GM21367 (cell line): ENCODE results near the gene FCHSD2.

Experiments used
- ATAC-seq: cut with Tn5 transposase; IDR thresholded peaks from one replicate; pipeline ENCODE4 v1.9.1; 2021; ENCODE audit not compliant: unreplicated experiment

FCHSD2 gene

DNA sequence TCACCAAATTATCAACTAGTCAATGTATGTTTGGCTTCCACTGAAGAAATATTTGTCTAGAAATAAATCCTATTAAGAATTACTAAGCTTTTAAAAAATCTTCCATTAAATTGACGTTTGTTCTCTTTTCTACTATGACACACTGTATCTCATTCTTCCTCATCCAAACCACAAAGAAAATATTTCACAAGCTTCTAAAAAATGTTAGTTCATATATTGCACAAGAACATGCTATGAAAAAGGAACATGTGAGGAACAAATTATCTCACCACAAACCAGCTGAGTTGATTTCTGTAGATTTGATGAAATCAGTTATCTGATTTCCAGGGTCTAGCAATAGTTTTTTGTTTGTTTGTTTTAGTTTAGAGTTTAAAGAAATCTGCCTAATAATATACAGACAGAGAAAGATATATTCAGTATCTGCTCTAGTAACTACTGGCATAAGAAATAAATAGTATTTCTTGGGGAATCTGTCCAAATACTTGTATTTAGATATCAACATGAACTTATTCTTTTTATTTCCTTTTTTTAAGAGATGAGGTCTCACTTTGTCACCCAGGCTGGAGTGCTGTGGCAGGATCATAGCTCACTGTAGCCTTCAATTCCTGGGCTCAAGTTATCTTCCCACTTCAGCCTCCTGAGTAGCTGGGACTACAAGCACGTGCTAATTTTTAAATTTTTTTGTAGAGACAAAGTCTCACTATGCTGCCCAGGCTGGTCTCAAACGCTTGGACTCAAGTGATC lies 166.2 kb downstream of the FCHSD2 start:
- ATAC-seq, result no peak

DNA sequence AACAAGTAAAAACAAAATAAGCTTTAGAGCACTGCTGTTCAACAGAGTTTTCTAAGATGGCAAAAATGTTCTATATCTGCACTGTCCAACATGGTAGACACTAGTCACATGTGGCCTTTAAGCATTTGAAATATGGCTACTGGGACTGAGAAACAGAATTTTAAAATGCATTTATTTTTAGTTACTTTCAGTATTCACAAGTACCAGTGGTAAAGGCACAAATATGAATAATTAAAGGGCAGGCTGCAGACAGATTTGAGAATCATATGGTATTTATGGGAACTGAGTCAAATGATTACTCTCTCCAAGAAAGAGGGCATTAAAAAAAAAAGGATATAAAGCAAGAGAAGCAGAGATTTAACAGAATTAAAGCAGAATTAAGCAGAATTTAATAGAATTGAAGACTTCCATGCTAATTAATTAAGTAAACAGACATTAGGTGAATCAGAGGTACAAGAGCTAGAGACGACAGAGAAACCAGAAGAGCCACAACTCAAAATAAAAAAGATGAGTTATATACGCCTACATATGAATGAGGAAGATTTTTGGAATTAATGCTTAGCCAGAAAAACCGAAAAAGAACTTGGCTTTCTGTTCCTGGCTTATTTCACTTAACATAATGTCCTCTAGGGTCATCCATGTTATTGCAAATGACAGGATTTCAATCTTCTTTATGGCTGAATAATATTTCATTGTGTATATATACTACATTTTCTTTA lies 167.5 kb downstream of the FCHSD2 start:
- no peak for ATAC-seq

DNA sequence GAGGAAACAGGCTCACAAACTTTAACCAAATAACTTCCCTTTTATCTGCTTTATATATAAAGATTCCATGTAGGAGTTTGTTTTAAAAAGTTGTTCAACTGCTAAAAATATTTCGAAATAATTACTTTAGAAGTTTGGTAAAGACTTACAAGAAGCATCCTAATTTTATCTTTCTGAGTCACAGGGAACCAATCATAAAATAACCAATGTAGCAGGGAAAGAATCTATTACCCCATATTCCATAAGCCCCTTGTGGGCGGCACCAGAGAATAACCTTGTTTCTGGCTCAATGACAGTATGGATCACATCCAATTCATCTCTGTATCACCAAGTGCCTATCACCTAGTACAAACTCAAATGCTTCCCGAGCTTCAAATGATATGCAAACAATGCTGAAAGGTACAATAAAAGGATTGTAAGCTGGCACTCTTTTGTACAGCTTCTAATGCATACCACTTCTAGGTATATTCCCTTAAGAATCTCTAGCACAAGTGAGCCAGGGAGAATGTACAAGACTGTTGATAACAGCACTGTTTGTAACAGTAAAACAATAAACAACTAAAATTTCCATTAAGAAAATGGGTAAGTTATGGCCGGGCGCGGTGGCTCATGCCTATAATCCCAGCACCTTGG lies 169.5 kb downstream of the FCHSD2 start:
- no peak for ATAC-seq

DNA sequence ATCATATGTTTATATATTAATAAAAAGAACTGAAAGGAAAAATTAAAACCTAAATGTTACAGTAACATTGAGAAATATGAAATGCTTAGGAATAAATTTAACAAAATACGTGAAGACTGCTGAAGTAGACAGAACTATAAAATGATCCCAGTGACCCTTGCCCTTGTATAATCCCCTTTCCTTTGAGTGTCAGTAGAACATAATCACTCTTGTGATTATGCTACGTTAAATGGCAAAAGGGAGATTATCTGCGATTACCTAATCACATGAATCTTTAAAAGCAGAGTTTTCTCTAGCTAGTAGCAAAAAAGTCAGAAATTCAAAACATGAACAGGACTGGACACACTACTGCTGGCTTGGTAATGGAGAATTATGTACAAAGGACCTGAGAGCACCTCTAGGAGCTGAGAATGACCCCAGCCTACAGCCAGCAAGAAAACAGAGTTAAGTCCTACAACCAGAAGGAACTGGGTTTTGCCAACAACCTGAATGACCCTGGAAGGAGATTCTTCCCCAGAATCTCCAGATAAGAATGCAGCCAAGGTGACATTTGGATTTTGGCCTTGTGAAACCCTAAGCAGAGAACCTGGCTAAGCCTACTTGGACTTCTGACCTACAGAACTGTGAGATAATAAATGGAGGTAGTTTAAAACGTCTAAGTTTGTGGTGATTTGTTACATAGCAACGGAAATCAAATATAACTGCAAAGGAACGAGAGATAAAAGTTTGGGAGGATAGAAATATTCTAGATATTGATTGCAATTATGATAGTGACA lies 170.7 kb downstream of the FCHSD2 start:
- no peak for ATAC-seq

DNA sequence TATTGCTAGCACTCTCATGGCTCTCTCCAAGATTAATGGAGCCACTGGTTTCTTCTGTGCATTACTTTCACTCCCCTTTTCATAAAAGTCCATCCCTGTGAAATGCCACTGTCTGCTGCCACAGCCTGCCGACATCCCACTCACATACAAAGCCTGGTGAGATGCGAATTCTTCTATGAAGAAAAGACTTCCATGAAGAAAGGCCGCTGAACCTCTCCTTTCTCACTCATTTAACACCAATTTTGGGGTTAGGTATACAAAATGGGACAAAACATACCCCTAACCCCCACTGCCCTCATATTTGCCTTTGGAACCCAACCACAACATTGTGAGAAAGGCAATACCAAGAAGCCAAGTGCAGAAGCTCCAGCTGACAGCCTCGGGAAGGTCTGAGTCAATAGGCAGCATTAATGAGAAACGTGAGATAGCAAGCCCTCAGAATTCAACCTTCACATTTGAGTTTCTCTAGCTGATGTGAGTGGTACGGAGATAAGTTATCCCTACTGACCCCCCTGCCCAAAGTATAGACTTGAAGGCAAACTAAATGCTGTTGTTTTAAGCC lies 171.5 kb downstream of the FCHSD2 start:
- no peak for ATAC-seq

DNA sequence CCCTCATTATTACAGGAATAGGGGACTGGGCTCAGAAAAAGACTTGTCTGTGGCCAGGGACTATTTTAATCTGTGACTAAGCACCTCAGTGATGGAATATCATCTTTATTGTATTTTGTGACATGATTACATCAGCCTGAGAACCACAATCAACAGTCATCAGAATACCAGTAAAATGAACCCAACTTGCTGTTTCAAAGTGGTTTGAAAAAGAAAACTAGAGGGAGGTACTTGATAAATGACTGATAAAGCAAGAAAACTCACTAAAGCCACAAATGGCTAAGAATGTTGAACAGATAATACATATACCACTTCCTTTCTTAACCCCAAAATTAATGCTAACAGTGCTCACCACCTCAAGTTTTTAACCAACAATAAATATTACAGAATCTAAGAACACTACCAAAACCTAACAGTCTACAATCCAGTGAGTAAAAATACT lies 172.2 kb downstream of the FCHSD2 start:
- no peak for ATAC-seq

DNA sequence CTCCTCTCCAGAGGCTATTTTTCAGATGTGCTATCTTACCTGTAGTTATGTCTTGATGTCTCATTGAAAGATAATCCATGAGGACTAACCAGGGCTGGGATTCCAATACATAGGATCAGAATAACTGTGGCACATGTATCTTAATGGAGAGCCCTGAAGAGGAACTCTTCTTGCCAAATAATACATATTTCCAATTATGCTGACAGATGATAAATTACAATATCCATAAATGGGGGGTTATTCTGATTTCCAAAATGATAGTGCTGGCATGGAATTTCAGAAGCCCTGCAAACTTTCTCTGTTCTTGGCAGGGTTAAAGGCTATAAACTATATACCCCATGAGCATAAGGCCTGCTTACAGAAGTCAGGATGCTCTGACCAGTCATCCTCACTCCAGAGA lies 173.7 kb downstream of the FCHSD2 start:
- ATAC-seq, result no peak

DNA sequence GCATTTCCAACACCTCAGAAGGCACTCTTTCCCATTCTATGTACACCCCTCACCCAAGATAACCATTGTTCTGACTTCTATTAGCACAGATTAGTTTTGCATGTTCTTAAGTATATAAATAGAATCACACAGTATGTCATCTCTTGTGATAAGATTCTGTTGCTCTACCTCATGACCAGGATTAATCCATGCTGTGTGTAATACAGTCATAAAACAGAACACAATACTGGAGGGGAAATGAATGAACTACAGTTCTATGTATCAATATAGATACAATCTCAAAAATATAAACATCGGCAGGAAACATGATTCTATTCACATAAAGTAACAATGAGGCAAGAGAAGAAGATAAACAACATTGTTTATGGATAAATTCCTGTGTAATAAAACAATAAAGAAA lies 176.4 kb downstream of the FCHSD2 start:
- ATAC-seq, result no peak

DNA sequence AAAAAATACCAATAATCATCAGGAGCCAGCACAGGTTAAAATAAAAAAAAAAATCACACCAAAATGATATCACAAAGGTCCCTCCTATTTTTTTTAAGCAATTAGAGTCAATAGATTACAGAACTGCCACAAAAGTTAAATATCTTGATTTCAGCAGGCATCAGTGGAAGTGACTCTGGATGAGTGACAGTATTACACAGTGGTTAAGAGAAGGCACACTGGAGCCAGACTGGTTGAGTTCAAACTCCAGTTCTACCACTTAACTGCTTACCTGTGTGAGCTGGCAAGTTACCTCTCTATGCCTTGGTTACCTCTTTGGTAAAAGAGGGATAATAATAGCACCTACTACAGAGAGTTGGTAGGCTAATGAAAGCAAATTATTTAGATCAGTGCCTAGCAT lies 179.4 kb downstream of the FCHSD2 start:
- no peak for ATAC-seq

DNA sequence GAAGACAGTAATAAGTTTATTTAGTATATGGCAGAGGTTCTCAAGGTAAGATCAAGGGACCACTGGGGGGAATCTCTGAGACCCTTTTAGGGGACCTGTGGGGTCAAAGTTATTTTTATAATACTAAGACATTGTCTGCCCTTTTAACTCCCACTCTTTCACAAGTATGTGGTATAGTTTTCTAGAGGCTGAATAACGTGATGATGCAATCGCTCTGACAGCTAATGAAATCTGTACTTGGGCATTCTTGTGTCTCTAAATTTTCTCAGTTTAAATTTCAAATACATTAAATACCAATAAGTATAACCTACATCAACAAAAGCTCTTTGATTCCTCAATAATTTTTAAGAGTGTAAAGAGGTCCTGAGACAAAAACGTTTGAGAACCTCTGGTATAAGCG lies 180.0 kb downstream of the FCHSD2 start:
- ATAC-seq, result no peak

DNA sequence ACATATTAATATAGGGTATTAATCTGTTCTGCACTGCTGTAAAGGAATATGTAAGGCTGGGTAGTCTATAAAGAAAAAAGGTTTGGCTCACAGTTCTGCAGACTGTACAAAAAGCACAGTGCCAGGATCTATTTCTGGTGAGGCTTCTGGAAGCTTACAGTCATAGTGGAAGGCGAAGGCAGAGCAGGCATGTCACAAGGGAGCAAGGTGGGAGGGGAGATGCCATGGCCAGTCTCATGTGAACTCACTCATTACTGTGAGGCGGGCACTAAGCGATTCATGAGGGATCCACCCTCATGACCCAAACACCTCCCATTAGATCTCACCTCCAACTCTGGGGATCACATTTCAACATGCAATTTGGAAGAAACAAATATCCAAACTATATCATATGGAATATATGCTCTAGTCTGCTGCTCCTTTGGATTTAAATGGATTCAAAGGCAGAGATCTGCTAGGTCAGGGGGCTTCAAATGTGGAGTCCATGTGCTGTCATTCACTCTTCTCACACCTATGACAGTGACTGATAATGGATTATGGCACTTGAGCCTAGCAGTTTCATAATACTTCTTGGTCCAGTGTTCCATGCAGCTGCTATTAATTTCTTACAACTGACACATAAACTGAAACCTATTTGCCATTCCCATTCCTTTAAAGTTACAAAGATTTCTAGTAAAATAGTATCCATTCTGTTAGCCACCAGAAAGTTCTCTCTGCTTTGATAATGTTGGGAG lies 182.0 kb downstream of the FCHSD2 start:
- ATAC-seq, result no peak

DNA sequence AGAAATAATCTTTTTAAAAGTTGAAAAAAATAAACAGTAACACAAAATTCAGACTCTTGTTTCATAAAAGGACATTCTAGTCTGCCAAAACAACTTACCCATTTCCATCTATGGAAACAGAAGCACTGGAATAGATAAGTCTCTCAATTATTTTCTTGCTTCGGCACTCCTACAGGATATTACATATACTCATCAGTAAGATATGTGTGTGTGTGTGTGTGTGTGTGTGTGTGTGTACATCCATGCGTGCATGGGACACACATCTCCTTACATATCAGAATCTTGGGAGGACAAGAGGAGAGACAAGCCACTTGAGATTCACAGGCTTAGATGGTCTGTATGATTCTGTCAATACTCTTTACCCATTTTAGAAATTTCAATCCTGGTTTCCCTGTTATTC lies 183.3 kb downstream of the FCHSD2 start:
- ATAC-seq, result no peak

DNA sequence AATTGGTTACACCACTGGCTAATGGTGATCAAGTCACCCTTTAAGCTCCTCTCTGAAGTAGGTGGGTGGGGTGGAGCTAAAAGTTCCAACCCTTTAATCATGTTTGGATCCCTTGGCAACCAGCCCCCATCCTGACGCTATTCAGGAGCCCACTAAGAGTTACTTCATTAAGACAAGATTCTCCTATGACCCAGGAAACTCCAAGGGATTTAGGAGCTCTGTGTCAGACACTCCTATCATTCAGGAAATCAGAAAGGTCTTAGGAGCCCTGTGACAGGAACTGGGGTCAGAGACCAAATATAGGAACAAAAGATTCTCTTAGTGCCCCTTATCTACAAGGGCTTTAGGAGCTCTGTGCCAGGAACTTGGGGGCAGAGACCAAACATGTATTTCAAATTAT lies 186.7 kb downstream of the FCHSD2 start:
- ATAC-seq, result no peak

DNA sequence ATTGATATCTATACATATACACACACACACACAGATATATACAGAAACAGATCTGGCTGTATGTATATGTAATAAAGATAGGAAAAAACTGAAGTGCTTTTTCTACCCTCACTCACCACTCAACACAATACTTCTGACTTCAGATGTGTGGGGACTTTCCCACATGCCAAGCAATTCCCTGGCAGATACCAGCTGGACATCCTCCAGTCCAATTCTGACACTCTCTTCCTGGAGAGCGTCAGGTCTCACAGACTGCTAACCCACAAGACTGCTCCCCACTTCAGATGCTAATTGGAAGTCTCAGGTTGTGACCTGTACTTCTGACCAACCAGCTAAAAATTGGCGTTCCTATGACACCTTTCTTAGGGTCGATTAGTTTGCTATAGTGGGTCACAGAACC lies 187.3 kb downstream of the FCHSD2 start:
- ATAC-seq, result no peak

DNA sequence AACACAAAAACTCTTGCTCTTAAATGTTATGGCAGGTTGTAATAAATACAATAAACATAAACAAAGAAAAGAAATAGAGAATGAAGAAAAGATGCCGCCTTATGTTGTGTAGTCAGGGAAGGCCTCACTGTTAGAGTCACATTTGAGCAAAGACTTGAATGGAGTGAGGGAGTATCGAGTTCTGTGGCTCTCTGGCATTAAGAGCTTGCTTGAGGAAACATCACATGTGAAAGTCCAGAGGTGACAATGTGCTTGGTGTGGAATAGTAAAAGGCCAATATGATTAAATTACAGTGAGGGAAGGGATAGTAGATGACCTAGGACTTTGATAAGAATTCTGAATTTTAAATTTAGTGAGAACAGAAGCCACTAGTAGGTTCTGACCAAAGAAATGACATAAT lies 188.5 kb downstream of the FCHSD2 start:
- ATAC-seq, result no peak

DNA sequence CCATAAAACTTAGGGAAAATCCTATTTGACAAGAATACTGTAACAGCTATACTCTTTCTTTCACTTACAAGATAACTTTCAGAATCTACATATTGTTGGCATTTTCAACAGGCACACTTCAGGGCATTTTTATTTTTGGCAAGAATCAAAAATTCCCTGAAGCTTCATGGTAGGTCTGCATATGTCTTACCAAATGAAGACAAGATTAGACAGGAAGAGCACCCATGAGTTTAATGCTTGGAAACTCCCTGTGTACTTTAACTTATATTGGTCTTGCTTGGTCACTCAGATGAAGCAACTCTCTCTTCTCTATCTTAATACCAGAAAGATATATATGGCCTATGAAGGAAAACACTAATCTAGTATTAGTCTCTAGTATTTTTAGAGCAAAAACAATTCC lies 190.2 kb downstream of the FCHSD2 start:
- no peak for ATAC-seq

DNA sequence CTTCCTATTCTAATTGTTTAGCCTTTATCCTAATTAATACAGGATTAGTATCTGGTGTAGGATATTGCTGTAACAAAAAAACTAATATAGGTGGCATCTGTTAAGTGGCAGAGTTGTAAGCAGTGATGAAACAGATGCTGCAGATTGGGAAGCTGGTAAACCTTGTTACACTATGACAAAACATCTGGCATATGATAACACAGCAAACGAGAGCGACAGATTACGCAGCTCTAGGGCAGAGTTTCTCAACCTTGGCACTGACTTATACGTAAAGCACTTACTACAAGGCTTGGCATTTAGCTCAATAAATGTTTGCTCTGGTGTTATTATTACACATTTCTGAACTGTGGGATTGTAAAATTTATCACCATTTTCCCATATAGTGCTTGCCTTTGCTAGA lies 190.9 kb downstream of the FCHSD2 start:
- no peak for ATAC-seq

DNA sequence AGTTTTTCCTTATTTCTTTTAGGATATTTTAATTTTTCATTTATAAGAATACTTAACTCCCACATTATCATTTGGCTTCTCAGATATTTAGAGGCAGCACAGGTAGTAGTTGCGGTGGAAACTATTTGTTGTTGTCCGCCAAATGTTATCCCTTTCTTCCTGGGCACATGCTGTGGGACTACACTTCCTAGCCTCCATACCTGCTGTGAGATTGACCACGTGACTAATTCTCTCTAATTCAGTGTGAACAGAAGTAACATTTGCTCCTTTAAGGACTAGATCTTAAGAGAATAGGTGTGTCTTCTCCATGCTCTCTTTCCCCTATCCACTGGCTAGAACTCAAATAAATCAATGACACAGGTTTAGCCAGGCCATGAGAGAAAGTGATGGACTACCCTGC lies 191.4 kb downstream of the FCHSD2 start:
- ATAC-seq, result no peak

DNA sequence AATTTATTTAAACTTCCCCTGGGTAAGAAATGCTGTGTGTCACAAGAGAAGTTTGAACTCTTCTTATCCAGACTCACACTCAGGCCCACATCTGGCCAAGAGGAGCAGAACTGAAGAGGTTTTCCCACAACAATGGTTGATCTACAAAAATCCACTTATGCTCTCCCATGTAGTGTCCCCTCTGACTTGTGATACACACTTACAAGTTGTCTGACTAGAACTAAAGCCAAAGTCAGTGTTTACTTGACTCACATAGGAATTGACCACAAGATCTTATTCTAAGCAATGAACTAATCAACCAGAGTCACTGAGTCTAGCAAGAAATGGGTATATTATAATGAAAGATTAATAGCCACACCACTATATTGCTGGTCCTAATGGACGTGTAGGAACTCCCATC lies 194.9 kb downstream of the FCHSD2 start:
- no peak for ATAC-seq

DNA sequence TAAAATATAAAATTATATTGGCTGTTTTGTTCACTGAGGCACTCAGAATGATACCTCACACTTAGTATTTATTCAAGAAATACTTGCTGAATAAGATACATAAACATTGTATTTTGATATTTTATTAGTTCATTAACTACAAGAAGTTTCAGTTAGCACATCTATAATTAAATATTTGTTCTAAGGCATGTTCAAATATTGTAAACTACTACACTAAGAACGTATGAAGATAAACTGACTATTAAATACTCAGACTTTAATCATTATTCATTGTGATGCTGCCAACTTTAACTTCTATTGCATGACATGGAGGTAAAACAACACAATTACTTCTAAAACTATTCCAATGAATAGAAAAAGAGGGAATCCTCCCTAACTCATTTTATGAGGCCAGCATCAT lies 198.5 kb downstream of the FCHSD2 start:
- ATAC-seq, result no peak

DNA sequence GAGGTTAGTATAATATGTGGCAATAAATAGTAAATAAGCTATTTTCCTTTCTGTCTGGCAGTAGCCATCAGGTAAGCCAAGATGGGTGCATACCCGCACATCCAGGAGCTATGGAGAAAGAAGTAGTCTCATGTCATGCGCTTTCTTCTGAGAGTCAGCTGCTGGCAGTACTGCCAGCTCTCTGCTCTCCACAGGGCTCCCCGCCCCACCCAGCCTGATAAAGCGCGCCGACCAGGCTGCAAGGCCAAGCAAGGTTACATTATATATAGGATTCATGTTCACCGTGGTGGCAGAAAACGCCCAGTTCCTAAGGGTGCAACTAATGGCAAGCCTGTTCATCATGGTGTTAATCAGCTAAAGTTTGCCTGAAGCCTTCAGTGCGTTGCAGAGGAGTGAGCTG lies 201.7 kb downstream of the FCHSD2 start:
- ATAC-seq, result no peak
